PFSK-1 (cell line): ENCODE measurements around the gene VTCN1.

Experiments
- FOXP2 ChIP-seq: optimal IDR thresholded peaks from 2 replicates; pipeline ENCODE3; 2011; ENCODE audit warnings: borderline replicate concordance, control low read depth, inconsistent platforms; ENCODE audit not compliant: insufficient read depth; ENCODE audit errors: extremely low read length, extremely low read depth
- POLR2AphosphoS5 ChIP-seq: IDR thresholded peaks from 2 replicates; pipeline ENCODE4 v1.6.1; 2012; ENCODE audit warnings: low read depth, mild to moderate bottlenecking, control low read depth, low read length, moderate library complexity
- REST ChIP-seq, 2 experiments: IDR thresholded peaks; 2 replicates each; pipeline versions ENCODE4 v1.6.1 to v1.8.0; 2011 to 2012; ENCODE audit warnings: low read depth in 2 of 2, low read length in 2 of 2, control low read depth in 1 of 2, inconsistent platforms in 1 of 2, mild to moderate bottlenecking in 1 of 2, moderate library complexity in 1 of 2; ENCODE audit not compliant: insufficient read depth in 1 of 2
- SIN3A ChIP-seq: IDR thresholded peaks from 2 replicates; pipeline ENCODE4 v1.6.1; 2012; ENCODE audit warnings: mild to moderate bottlenecking, low read length, moderate library complexity, borderline replicate concordance; ENCODE audit not compliant: insufficient read depth
- TAF1 ChIP-seq: IDR thresholded peaks from 2 replicates; pipeline ENCODE4 v1.6.1; 2012; ENCODE audit warnings: low read length, control low read depth, borderline replicate concordance; ENCODE audit not compliant: insufficient read depth

DNA sequence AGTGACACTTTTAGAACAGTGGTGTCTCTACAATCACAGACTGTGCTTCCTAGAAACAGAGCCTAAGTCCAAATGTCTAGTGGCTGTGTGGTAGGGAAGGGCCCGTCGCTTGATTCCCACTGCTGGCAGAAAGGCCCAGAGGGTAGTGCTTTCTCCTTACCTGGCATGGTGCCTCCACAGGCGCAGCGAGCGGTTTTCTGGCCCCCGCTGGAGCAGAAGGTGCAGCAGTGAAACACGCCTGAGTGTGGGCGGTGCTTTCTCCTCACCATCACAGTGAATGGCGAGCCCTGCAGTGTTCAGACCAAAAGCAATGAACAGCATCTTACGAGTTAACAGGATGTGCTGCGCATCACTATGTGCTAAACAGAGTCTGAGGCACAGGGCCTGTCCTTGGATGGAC, 97.5 kb downstream of the VTCN1 start:
- TF ChIP-seq TAF1 (no peak), SIN3A (no peak), POLR2AphosphoS5 (no peak), FOXP2 (no peak), REST (IDR thresholded peaks at IDR 0.05; ENCODE audit: insufficient read depth in 1 of 2, low read depth in 2 of 2, low read length in 2 of 2) (no peak)
